H9 (cell line): ENCODE results near the gene AIMP1. TPM values are rescaled to one million over a fixed set of nuclear protein-coding genes. Genes with fewer than 3 reads are reported as not detected.

Experiments
- DNase-seq: peaks from one replicate; pipeline ENCODE4 v3.0.0-alpha.2; 2017
- H2AFZ ChIP-seq: one replicate; pipeline ENCODE4 v1.6.1; 2013; ENCODE audit warnings: mild to moderate bottlenecking, low read length, control low read depth, moderate library complexity
- H2AK5ac ChIP-seq: 2 replicates; pipeline ENCODE4 v1.6.1; 2013; ENCODE audit warnings: low read length, control low read depth, mixed read lengths; ENCODE audit not compliant: insufficient read length
- H2BK120ac ChIP-seq: one replicate; pipeline ENCODE4 v1.6.1; 2013; ENCODE audit warnings: low read depth, mild to moderate bottlenecking, low read length, control low read depth, inconsistent platforms; ENCODE audit not compliant: poor library complexity, severe bottlenecking
- H2BK12ac ChIP-seq: 2 replicates; pipeline ENCODE4 v1.6.1; 2013; ENCODE audit warnings: low read length, control low read depth, mixed read lengths, low read depth; ENCODE audit not compliant: insufficient read length
- H2BK15ac ChIP-seq: 2 replicates; pipeline ENCODE4 v1.6.1; 2013; ENCODE audit warnings: low read depth, low read length, control low read depth
- H2BK20ac ChIP-seq: one replicate; pipeline ENCODE4 v1.6.1; 2013; ENCODE audit warnings: low read depth, mild to moderate bottlenecking, low read length, control low read depth, inconsistent platforms; ENCODE audit not compliant: poor library complexity, severe bottlenecking
- H2BK5ac ChIP-seq: 2 replicates; pipeline ENCODE4 v1.6.1; 2013; ENCODE audit warnings: low read length, control low read depth, mixed read lengths; ENCODE audit not compliant: insufficient read length
- H3K14ac ChIP-seq: 2 replicates; pipeline ENCODE4 v1.6.1; 2013; ENCODE audit warnings: low read length, control low read depth; ENCODE audit not compliant: insufficient read depth
- H3K18ac ChIP-seq: 2 replicates; pipeline ENCODE4 v1.6.1; 2013; ENCODE audit warnings: low read depth, mild to moderate bottlenecking, mixed read lengths, low read length, control low read depth; ENCODE audit not compliant: insufficient read length
- H3K23ac ChIP-seq: 2 replicates; pipeline ENCODE4 v1.6.1; 2013; ENCODE audit warnings: low read length, control low read depth, mixed read lengths, low read depth; ENCODE audit not compliant: insufficient read length
- H3K23me2 ChIP-seq: 2 replicates; pipeline ENCODE4 v1.6.1; 2013; ENCODE audit warnings: low read depth, mild to moderate bottlenecking, mixed read lengths, low read length, control low read depth; ENCODE audit not compliant: insufficient read length, poor library complexity, severe bottlenecking
- H3K27ac ChIP-seq: 2 replicates; pipeline ENCODE4 v1.5.1; 2013; ENCODE audit warnings: low read length, control low read depth, mixed read lengths, low read depth; ENCODE audit not compliant: insufficient read length
- H3K27me3 ChIP-seq: 2 replicates; pipeline ENCODE4 v1.6.1; 2013; ENCODE audit warnings: low read length, control low read depth, inconsistent platforms; ENCODE audit not compliant: insufficient read depth
- H3K4ac ChIP-seq: 2 replicates; pipeline ENCODE4 v1.6.1; 2013; ENCODE audit warnings: low read depth, mild to moderate bottlenecking, control low read depth, inconsistent platforms, low read length, moderate library complexity
- H3K4me1 ChIP-seq: 2 replicates; pipeline ENCODE4 v1.6.1; 2013; ENCODE audit warnings: low read length, control low read depth, inconsistent platforms; ENCODE audit not compliant: insufficient read depth
- H3K4me2 ChIP-seq: 2 replicates; pipeline ENCODE4 v1.6.1; 2013; ENCODE audit warnings: low read length, control low read depth, mixed read lengths; ENCODE audit not compliant: insufficient read length, insufficient read depth
- H3K56ac ChIP-seq: 2 replicates; pipeline ENCODE4 v1.6.1; 2013; ENCODE audit warnings: low read depth, mild to moderate bottlenecking, mixed read lengths, low read length, control low read depth; ENCODE audit not compliant: insufficient read length
- H3K79me1 ChIP-seq: 2 replicates; pipeline ENCODE4 v1.6.1; 2013; ENCODE audit warnings: low read depth, mild to moderate bottlenecking, moderate library complexity, low read length, control low read depth, inconsistent platforms; ENCODE audit not compliant: insufficient read depth, poor library complexity, severe bottlenecking
- H3K79me2 ChIP-seq: 2 replicates; pipeline ENCODE4 v1.6.1; 2013; ENCODE audit warnings: low read length, control low read depth, inconsistent platforms; ENCODE audit not compliant: insufficient read depth
- H3K9ac ChIP-seq: 2 replicates; pipeline ENCODE4 v1.6.1; 2013; ENCODE audit warnings: low read length, control low read depth, mixed read lengths; ENCODE audit not compliant: insufficient read length; ENCODE audit errors: extremely low read depth
- H3K9me3 ChIP-seq: one replicate; pipeline ENCODE4 v1.6.1; 2013; ENCODE audit warnings: low read depth, low read length, inconsistent platforms; ENCODE audit not compliant: control insufficient read depth
- H3T11ph ChIP-seq: one replicate; pipeline ENCODE4 v1.6.1; 2013; ENCODE audit warnings: mild to moderate bottlenecking, low read length, control low read depth, inconsistent platforms
- H4K20me1 ChIP-seq: one replicate; pipeline ENCODE4 v1.6.1; 2013; ENCODE audit not compliant: control insufficient read depth, insufficient read length, insufficient read depth
- H4K5ac ChIP-seq: 2 replicates; pipeline ENCODE4 v1.6.1; 2013; ENCODE audit warnings: low read depth, mild to moderate bottlenecking, mixed read lengths, low read length, control low read depth; ENCODE audit not compliant: insufficient read length
- H4K8ac ChIP-seq: replicated peaks from 2 replicates; pipeline ENCODE4 v1.6.1; 2013; ENCODE audit warnings: low read length, control low read depth, mixed read lengths, low read depth; ENCODE audit not compliant: insufficient read length
- H4K91ac ChIP-seq: 2 replicates; pipeline ENCODE4 v1.6.1; 2013; ENCODE audit warnings: low read depth, mild to moderate bottlenecking, moderate library complexity, mixed read lengths, low read length, control low read depth; ENCODE audit not compliant: insufficient read length
- H3K27ac Mint-ChIP-seq, 3 experiments: 2 replicates in 2 of 3; 3 replicates in 1 of 3; pipeline ENCODE4 v1.8.0; 2020 to 2021; ENCODE audit warnings: mixed read lengths in 3 of 3, mild to moderate bottlenecking in 1 of 3, moderate library complexity in 1 of 3
- H3K27me3 Mint-ChIP-seq: 2 replicates; pipeline ENCODE4 v1.8.0; 2021; ENCODE audit warnings: low read depth, mild to moderate bottlenecking, moderate library complexity, mixed read lengths
- H3K36me3 Mint-ChIP-seq, 3 experiments: 2 replicates in 2 of 3; 3 replicates in 1 of 3; pipeline ENCODE4 v1.8.0; 2020 to 2021; ENCODE audit warnings: low read depth in 3 of 3, mixed read lengths in 3 of 3; ENCODE audit not compliant: insufficient read depth in 1 of 3
- H3K4me1 Mint-ChIP-seq, 2 experiments: 2 replicates each; pipeline ENCODE4 v1.8.0; 2020; ENCODE audit warnings: mixed read lengths in 2 of 2
- H3K4me3 Mint-ChIP-seq, 2 experiments: 2 replicates in 1 of 2; 3 replicates in 1 of 2; pipeline ENCODE4 v1.8.0; 2020 to 2021; ENCODE audit warnings: mild to moderate bottlenecking in 2 of 2, mixed read lengths in 2 of 2, moderate library complexity in 1 of 2
- H3K9me3 Mint-ChIP-seq, 2 experiments: 2 replicates in 1 of 2; 3 replicates in 1 of 2; pipeline ENCODE4 v1.8.0; 2020; ENCODE audit warnings: mild to moderate bottlenecking in 2 of 2, mixed read lengths in 2 of 2, moderate library complexity in 1 of 2
- total RNA-seq: library from RNA; stranded (reverse); gene quantifications from 2 replicates; pipeline ENCODE4 v1.2.1, GENCODE V29; 2021
- TF ChIP-seq, protein P1 (sequence below): fragments of 200-600 bp; sonication (generic); conservative IDR thresholded peaks from 3 replicates; pipeline ENCODE4 v1.8.0; 2021; ENCODE audit warnings: antibody characterized with exemption, mild to moderate bottlenecking

Gene AIMP1
- total RNA-seq, 1 experiment from 2014 or later = 36.8 TPM

DNA sequence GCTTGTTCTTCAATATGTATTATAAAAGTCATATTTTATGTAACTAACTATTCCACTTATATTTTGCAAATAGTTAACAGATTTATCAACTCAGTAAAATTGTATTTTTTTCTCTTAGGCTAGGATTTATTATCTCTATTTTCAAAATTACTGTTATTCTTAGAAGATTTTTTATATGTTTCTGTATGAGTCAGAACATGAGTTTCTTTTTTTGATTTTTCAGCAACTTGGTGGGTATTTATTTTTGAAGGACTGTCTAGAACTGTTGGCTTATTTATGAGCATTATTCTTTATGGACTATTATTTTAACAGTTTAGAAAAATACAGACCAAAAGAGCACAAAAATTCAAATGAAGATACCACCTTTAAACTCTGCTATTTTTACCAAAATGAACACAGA lies 6.8 kb downstream of the AIMP1 start:
- Histone ChIP-seq H4K8ac (no peak overlapping the region), H3K18ac (no peak overlapping the region), H3K79me2 (no peaks in the 10 kb centered on the region; the same call in 1 of the 2 replicates), H3K9ac (no peak overlapping the region), H2BK120ac (no peak overlapping the region), H3T11ph (no peak overlapping the region), H3K14ac (no peak overlapping the region), H3K4me1 (no peaks in the 10 kb centered on the region), H3K27me3 (no peaks in the 10 kb centered on the region), H3K9me3 (no peaks in the 10 kb centered on the region), H2AFZ (no peak overlapping the region), H3K23ac (no peak overlapping the region), H2BK12ac (no peak overlapping the region), H4K5ac (no peak overlapping the region), H3K4ac (no peak overlapping the region), H2AK5ac (no peak overlapping the region), H3K4me2 (no peak overlapping the region), H3K23me2 (no peaks in the 10 kb centered on the region), H4K20me1 (no peaks in the 10 kb centered on the region), H2BK5ac (no peak overlapping the region), H4K91ac (no peak overlapping the region), H3K56ac (no peak overlapping the region), H3K27ac (no peak overlapping the region), H3K79me1 (no peaks in the 10 kb centered on the region), H2BK20ac (no peak overlapping the region), H2BK15ac (no peak overlapping the region)
- no peak for DNase-seq
- H3K27ac Mint-ChIP-seq = no peak overlapping the region
- TF ChIP-seq, protein P1, sequence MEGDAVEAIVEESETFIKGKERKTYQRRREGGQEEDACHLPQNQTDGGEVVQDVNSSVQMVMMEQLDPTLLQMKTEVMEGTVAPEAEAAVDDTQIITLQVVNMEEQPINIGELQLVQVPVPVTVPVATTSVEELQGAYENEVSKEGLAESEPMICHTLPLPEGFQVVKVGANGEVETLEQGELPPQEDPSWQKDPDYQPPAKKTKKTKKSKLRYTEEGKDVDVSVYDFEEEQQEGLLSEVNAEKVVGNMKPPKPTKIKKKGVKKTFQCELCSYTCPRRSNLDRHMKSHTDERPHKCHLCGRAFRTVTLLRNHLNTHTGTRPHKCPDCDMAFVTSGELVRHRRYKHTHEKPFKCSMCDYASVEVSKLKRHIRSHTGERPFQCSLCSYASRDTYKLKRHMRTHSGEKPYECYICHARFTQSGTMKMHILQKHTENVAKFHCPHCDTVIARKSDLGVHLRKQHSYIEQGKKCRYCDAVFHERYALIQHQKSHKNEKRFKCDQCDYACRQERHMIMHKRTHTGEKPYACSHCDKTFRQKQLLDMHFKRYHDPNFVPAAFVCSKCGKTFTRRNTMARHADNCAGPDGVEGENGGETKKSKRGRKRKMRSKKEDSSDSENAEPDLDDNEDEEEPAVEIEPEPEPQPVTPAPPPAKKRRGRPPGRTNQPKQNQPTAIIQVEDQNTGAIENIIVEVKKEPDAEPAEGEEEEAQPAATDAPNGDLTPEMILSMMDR = no peak
- peaks cover 20 to 31% (median 30%) of the 10 kb centered on the region in 3 experiments; a peak in 6 of 7 replicates for H3K36me3 Mint-ChIP-seq
- no peaks in the 10 kb centered on the region for H3K27me3 Mint-ChIP-seq
- peaks cover 9 to 10% of the 10 kb centered on the region in 2 experiments for H3K4me1 Mint-ChIP-seq
- peaks cover 13 to 15% of the 10 kb centered on the region in 2 experiments for H3K9me3 Mint-ChIP-seq
- H3K4me3 Mint-ChIP-seq = no peak overlapping the region
